OCI-LY7 (cell line): ENCODE results near the gene RAB32.

Experiments
- EZH2phosphoT487 ChIP-seq: fragments of 200-600 bp; sonication (generic); IDR thresholded peaks from 2 replicates; pipeline ENCODE4 v1.6.1; 2018; ENCODE audit warnings: low read depth, borderline replicate concordance, mild to moderate bottlenecking, mixed run types, antibody characterized with exemption, low read length, moderate library complexity, mixed read lengths
- TF ChIP-seq, protein P1 (sequence below): fragments of 200-600 bp; sonication (generic); conservative IDR thresholded peaks from 2 replicates; pipeline ENCODE4 v1.5.1; 2014; ENCODE audit warnings: mild to moderate bottlenecking, antibody characterized with exemption, low read length, moderate library complexity, mixed read lengths

DNA sequence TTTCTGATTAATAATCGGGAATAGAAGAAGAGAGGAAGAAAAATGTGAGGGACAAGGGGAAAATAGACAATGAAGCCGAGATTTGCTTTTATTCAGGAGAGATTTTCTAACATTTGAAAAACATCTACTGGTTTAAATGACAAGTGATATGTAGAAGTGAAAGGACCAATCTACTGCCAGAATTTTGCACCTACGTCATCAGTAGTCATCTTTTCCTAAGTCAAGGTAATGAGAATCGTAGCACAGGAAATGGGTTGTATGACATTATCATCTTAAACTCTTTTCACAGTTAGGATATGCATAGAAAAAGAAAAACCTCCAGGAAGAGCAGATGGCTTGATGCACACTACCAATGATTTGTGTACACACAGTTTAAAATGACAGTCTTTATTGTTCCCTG lies 45.3 kb upstream of the RAB32 start:
- TF ChIP-seq EZH2phosphoT487 = no peak
- TF ChIP-seq, protein P1, sequence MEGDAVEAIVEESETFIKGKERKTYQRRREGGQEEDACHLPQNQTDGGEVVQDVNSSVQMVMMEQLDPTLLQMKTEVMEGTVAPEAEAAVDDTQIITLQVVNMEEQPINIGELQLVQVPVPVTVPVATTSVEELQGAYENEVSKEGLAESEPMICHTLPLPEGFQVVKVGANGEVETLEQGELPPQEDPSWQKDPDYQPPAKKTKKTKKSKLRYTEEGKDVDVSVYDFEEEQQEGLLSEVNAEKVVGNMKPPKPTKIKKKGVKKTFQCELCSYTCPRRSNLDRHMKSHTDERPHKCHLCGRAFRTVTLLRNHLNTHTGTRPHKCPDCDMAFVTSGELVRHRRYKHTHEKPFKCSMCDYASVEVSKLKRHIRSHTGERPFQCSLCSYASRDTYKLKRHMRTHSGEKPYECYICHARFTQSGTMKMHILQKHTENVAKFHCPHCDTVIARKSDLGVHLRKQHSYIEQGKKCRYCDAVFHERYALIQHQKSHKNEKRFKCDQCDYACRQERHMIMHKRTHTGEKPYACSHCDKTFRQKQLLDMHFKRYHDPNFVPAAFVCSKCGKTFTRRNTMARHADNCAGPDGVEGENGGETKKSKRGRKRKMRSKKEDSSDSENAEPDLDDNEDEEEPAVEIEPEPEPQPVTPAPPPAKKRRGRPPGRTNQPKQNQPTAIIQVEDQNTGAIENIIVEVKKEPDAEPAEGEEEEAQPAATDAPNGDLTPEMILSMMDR = no peak
